Kidney (tissue), 14 donors: ENCODE results near the gene DLGAP1. TPM values are rescaled to one million over a fixed set of nuclear protein-coding genes. Genes with fewer than 3 reads are reported as not detected.

Experiments
- DNase-seq, 5 donors: peaks; one replicate each; pipeline ENCODE4 v3.0.0-alpha.2; 2013 to 2020
- FAIRE-seq: peaks from 2 replicates; lab custom pipeline; 2012; peaks lifted over from hg19 to GRCh38; lab: Jason Lieb, UNC
- H3K27ac ChIP-seq, 2 donors: one replicate each; pipeline ENCODE4 v1.7.0; 2013; ENCODE audit warnings: low read depth in 2 of 2, low read length in 2 of 2, inconsistent platforms in 1 of 2
- H3K27me3 ChIP-seq: one replicate; pipeline ENCODE4 v1.7.1; 2013; ENCODE audit warnings: low read length, inconsistent platforms; ENCODE audit not compliant: control insufficient read depth, insufficient read depth
- H3K36me3 ChIP-seq, 3 donors: one replicate each; pipeline versions ENCODE4 v1.7.0 to v1.7.1; 2013; ENCODE audit warnings: low read length in 3 of 3, control low read depth in 1 of 3, inconsistent platforms in 1 of 3; ENCODE audit not compliant: insufficient read depth in 3 of 3, control insufficient read depth in 2 of 3
- H3K4me1 ChIP-seq, 3 donors: one replicate each; pipeline versions ENCODE4 v1.7.0 to v1.7.1; 2013; ENCODE audit warnings: low read length in 3 of 3, inconsistent platforms in 1 of 3, low read depth in 1 of 3; ENCODE audit not compliant: control insufficient read depth in 2 of 3, insufficient read depth in 2 of 3
- H3K4me3 ChIP-seq, 3 donors: one replicate each; pipeline versions ENCODE4 v1.7.0 to v1.8.1; 2013; ENCODE audit warnings: low read length in 3 of 3, control low read depth in 1 of 3, inconsistent platforms in 1 of 3
- H3K9ac ChIP-seq, 3 donors: one replicate each; pipeline versions ENCODE4 v1.7.0 to v1.7.1; 2013; ENCODE audit warnings: low read length in 3 of 3, control low read depth in 1 of 3, inconsistent platforms in 1 of 3
- H3K9me3 ChIP-seq, 3 donors: one replicate each; pipeline versions ENCODE4 v1.7.0 to v1.7.1; 2013; ENCODE audit warnings: low read length in 3 of 3, control low read depth in 1 of 3, inconsistent platforms in 1 of 3; ENCODE audit not compliant: control insufficient read depth in 2 of 3, insufficient read depth in 1 of 3
- intact Hi-C: fragments of 100-400 bp; cut with DNase I; formaldehyde crosslinking; loops from one replicate; pipeline ENCODE4 v1.11.1; 2022
- polyA plus RNA-seq: library from polyadenylated mRNA; stranded (reverse); fragments of 350-450 nt; fragmentation: Illumina TruSeq; extraction: RNeasy Lipid Tissue Mini Kit (QIAGEN cat#74804); gene quantifications from one replicate; pipeline ENCODE4 v1.2.3, GENCODE V29; 2014; ENCODE audit warnings: low read depth, low replicate concordance; ENCODE audit not compliant: insufficient read depth
- total RNA-seq: library from RNA; stranded (reverse); fragmentation: NEBNext Ultra II Directional; extraction: Animal tissue kit (Norgen Biotek cat#: 25700); gene quantifications from one replicate; pipeline ENCODE4 v1.2.1, GENCODE V29; 2021
- TF ChIP-seq, protein P1 (sequence below): IDR thresholded peaks from 3 replicates; pipeline ENCODE4 v1.5.1; 2012; ENCODE audit warnings: mild to moderate bottlenecking, moderate library complexity, borderline replicate concordance; ENCODE audit not compliant: insufficient read depth; ENCODE audit errors: extremely low read depth
- donor health status: control.
- donor health status: control.
- donor health status: control.
- donor health status: control.
- donor health status: control.
- donor health status: DM: yes; HTN: yes; CAD: no.
- donor health status: Normal renal cell carcinoma (clear cell type).

DLGAP1 gene
- total and polyA plus RNA-seq, 2 donors from 2014 or later, result 1.2 to 32.8 TPM

DNA sequence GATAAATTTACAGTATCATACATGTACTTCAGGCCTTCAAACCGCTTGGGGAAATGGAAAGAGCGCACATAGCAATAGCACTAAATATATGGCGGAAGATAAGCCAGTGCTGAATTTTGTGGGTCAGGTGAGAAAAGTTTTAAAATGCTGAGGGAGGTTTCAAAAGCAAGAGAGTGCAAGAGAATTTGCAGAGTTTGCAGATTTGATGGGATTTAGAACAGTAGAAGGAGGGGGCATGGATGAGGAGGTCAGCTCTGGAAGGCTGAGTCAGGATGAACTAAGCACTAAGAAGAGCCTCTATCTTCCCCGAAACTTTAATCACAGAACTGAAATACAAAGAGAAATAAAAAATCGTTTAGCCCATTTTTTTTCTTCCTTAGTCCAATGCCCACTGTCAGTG is 145.9 kb downstream of the DLGAP1 start:
- H3K9ac ChIP-seq, result no peak overlapping the region
- no peak for DNase-seq
- H3K27ac ChIP-seq, result no peak overlapping the region
- FAIRE-seq, result no peak
- intact Hi-C loops, result loop anchor here (10.0 kb wide), 1 partner anchor 46 kb away; no protein-coding TSS in a partner anchor
- TF ChIP-seq, protein P1, sequence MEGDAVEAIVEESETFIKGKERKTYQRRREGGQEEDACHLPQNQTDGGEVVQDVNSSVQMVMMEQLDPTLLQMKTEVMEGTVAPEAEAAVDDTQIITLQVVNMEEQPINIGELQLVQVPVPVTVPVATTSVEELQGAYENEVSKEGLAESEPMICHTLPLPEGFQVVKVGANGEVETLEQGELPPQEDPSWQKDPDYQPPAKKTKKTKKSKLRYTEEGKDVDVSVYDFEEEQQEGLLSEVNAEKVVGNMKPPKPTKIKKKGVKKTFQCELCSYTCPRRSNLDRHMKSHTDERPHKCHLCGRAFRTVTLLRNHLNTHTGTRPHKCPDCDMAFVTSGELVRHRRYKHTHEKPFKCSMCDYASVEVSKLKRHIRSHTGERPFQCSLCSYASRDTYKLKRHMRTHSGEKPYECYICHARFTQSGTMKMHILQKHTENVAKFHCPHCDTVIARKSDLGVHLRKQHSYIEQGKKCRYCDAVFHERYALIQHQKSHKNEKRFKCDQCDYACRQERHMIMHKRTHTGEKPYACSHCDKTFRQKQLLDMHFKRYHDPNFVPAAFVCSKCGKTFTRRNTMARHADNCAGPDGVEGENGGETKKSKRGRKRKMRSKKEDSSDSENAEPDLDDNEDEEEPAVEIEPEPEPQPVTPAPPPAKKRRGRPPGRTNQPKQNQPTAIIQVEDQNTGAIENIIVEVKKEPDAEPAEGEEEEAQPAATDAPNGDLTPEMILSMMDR, result no peak
- no peak overlapping the region for H3K4me3 ChIP-seq
- no peaks in the 10 kb centered on the region for H3K9me3 ChIP-seq
- no peaks in the 10 kb centered on the region for H3K4me1 ChIP-seq
- no peaks in the 10 kb centered on the region for H3K36me3 ChIP-seq
- H3K27me3 ChIP-seq, result no peaks in the 10 kb centered on the region

- Histone ChIP-seq H3K27ac (no peak overlapping the region), H3K27me3 (no peaks in the 10 kb centered on the region), H3K9me3 (no peaks in the 10 kb centered on the region), H3K4me3 (no peak overlapping the region), H3K9ac (no peak overlapping the region), H3K36me3 (no peaks in the 10 kb centered on the region), H3K4me1 (no peaks in the 10 kb centered on the region)
- DNase-seq (no peak), FAIRE-seq (no peak)
- TF ChIP-seq, protein P1, result no peak
- intact Hi-C loops, result loop anchor here (10.0 kb wide), 1 partner anchor 46 kb away; no protein-coding TSS in a partner anchor
These were observed 146.5 kb downstream of the DLGAP1 start for GRCh38 chr18:4308576-4308975.

GRCh38 chr18:4299395-4299794 is 155.7 kb downstream of the DLGAP1 start:
- intact Hi-C loops, result no loop called here
- H3K27ac ChIP-seq, result no peak overlapping the region
- FAIRE-seq, result no peak
- H3K9me3 ChIP-seq, result no peaks in the 10 kb centered on the region
- H3K27me3 ChIP-seq, result no peaks in the 10 kb centered on the region
- DNase-seq, result no peak
- no peaks in the 10 kb centered on the region for H3K4me1 ChIP-seq
- TF ChIP-seq, protein P1, result no peak
- no peaks in the 10 kb centered on the region for H3K36me3 ChIP-seq
- H3K4me3 ChIP-seq, result no peak overlapping the region
- no peak overlapping the region for H3K9ac ChIP-seq

- no peak for FAIRE-seq
- TF ChIP-seq, protein P1, result no peak
- intact Hi-C loops, result no loop called here
- Histone ChIP-seq H3K4me1 (no peaks in the 10 kb centered on the region), H3K36me3 (no peaks in the 10 kb centered on the region), H3K9ac (no peak overlapping the region), H3K9me3 (no peaks in the 10 kb centered on the region), H3K27ac (no peak overlapping the region), H3K4me3 (no peak overlapping the region), H3K27me3 (no peaks in the 10 kb centered on the region)
- DNase-seq, result no peak
These were observed 161.8 kb downstream of the DLGAP1 start for GRCh38 chr18:4293337-4293736.
